Stimulated activated CD4-positive, alpha-beta T cell treated with anti-CD3 and anti-CD28 coated beads, Interleukin-1b, Interleukin-23, amount 100 ng/mL, for 24 hours (primary cell): ENCODE data around the gene WDR64.
A peak's percentile ranks its signal among the peaks of the same experiment; 100 is the strongest.

Experiments
- DNase-seq, 4 experiments: peaks; one replicate each; pipeline ENCODE4 v3.0.0-alpha.2; 2020; ENCODE audit warnings: low read depth in 4 of 4, low spot score in 1 of 4

The WDR64 gene

DNA sequence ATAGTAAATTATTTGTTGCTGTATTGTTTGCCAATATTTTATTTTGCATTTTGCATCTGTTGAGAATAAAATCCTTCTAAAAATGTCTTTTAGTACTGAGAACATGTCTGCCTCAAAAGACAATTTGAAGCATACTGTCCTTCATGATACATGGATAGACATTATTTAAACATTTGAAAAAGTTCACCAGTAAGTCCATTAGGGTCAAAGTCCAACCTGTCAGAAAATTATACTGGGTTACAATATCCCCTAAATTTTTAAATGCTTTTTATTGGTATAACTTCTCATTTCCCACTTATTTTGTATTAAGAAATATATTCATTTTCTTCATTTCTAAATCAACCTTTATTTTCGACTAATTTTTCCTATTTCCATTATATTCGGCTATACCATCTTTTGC, 21.2 kb upstream of the WDR64 start:
- DNase-seq: no peak

DNA sequence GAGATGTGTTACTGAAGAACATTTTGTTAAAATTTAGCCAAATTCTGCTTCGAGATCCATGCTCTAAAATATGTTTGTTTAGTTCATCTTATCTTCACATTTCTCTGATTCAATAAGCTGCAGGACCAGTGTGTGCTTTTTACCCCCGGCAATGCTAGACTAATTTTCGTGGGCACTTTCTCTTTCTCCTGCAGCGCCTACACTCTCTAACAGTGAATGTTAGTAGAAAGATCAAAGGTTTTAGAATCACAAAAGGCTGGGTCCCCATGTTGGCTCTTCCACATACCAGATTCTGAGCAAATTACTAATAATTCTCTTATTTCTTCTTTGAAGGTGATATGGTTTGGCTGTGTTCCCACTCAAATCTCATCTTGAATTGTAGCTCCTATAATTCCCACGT, 20.4 kb upstream of the WDR64 start:
- DNase-seq: no peak

DNA sequence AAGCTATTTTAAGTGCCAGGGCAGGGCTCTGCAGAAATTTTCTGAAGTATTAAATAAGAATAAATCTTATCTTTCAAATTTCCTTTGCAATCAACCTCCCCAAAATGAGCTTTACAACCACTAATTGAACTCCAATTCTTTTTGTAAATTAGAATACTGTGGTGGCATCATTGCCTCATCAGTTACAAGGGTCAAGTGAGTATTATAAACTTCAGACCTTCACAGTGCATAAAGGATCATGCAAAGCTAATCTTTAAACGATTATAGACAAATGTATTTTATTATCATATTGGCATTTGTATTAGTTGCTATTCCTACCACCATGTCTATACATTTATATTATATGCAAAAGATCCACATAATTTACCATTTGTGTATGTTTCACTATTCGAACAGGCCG, 19.1 kb upstream of the WDR64 start:
- DNase-seq: no peak

DNA sequence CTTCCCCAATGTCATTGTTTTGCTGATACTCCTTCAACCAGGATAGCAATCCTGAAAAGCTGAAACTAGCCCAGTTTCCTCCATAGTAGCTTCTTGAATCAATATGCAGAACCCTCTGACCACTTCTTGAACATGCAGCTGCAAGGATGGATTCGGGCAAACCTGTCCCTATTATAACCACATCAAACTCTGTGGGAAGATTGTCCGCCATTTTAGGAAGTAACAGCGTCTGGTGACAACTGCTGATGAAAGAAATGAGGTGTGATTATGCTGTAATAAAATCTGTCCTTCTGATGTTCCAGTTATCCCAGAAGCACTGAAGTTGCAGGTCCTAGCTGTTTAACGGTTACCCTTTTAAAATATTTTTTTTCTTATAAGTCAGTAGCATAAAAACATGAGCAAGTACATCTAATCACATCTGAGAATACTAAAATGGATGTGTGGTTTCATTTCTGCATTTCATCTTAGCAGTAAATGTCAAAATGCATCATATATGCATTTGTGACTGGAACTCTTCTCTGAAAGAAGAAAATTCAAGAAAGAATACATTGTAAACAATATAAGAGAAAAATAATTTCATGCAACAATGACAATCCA, 16.4 kb upstream of the WDR64 start:
- DNase-seq: no peak

DNA sequence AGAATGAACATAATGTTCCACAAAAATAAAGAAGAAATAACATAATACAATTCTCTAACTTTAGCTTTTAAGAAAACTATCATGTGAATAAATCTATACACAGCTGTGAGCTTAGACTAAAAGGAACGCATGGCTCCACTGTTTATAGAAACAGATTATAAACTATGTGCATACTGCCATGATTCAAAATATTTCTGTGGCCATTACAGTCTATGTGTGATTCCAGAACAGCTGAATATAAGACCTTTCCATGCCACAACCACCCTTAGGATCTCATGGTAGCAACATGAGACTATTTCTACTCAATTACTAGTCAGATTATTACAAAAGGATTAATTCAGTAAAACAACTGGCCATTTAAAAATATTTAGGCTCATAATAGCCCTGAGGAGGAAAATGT, 15.8 kb upstream of the WDR64 start:
- DNase-seq: no peak

DNA sequence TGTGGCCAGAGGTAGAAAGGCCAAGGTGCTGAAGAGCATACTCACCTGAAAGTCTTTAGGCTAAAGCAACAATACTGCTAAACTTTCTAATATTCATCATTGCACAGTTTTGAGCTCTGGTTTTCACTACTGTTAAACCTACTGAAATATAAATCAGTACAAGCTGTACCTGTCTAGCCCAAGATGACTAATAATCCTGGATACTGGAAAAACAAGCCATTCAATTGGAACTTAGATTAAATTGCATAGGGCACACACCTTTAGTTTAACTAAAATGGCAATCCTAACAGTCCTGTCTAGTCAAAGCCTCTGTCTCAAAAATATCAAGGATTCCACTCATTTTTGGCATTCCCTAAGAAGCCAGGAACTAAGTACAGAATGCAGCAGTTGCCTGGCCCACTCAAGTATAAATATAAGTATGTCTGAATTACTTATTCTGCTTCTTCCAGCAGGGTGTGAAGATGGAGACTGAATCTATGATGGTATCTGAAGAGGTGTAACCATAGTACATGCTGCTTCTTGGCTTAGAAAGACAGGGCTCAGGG, 15.0 kb upstream of the WDR64 start:
- no peak for DNase-seq

DNA sequence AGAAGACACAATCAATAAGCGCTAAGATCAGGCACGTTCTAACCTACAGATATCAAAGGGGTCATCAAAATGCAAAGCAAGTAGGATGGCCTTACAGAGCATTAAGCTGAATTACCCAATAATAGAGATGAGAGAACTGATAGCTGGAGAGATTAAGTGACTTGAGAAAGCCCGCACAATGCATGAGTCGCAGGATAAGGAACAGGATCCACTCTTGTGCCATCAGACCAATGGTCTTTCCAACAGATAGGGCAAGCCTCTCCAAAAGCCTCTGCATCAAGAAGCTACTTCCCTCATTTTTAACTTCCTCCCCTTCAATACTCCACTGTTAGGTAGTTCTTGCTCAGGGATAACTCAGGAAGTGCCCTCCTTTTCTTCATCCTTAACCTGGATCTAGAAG, 14.5 kb upstream of the WDR64 start:
- DNase-seq: no peak

DNA sequence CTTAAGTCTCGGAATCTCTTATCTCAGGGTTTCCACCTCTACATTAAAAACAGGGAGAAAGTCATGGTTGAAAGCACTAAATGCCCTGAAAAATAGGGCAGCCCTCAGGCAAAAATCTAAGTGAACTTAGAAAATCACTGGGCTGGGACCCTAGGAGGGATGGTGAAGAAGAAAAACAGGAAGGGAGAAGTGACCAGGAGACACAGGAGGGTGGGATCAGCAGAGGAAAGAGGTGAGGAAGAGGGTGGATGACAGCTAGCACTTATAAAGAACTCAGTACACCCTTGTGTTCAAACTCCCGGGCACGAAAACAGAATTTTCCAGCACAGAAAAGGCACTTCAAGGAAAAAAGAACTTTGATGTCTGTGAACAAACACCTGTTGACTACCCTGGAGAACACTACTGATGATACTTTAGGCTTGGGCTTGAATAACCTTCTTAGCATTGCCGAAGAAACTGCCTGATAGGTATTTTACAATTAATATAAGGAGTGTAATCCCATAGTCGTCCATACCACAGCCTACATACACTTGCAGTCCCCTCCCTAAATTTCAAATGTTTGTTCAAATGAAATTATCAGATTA, 13.9 kb upstream of the WDR64 start:
- no peak for DNase-seq

DNA sequence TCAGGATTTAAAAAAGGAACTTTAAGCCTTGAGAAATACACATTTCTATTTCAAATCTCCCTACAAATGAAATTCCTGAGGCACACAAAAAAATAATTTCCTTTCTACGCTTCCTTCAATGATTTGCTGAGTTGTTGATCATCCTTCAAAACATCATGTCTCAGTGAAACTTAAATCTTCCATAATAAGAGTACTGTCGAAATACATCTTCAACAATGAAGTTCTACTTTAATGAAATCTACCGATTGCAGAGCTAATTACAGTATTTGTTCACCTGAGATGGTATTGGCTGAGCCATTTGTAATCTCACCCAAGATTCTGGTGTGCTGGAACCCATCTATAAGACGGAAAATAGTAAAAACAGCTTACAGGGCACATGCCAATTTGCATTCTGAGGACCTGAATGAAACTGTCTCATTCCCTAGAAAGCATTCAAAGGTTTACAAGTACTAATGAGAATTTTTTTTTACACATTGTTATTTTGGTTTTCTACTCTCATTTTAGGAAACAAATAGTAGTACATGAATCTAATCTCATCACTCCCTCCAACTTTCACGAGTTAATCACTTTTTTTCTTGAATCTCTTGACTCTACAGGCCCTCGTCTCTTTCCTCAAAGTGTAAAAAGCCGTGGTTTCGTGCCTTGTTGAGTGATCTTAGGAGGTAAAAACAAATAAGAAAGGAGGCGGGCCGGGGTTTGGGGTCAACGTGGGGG, 13.0 kb upstream of the WDR64 start:
- no peak for DNase-seq

DNA sequence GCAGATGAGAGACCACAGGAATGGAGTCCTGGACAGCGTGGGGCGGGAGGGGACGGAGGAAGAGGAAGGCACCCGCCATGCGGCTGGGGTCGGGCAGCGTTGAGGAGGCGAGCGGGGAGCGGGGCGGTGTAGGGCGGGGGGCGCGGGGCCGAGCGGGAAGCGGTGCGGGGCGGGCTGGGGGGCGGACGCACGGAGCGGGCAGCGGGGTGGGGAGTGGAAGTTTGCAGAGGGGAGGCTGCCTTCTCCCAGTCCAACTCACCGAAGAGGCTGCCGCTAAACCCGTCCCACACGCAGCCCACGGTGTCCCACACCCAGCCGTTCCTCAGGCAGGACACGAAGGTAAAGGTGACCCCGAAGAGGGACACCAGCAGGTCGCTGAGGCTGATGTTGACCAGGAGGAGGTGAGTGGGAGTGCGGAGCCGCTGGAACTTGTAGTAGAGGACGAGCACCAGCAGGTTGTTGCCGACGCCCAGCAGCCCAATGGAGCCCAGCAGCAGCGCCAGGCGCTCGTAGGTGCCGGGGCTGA, 12.4 kb upstream of the WDR64 start:
- peak in 3 of 4 experiments; percentile 3 to 24 (median 7) for DNase-seq

DNA sequence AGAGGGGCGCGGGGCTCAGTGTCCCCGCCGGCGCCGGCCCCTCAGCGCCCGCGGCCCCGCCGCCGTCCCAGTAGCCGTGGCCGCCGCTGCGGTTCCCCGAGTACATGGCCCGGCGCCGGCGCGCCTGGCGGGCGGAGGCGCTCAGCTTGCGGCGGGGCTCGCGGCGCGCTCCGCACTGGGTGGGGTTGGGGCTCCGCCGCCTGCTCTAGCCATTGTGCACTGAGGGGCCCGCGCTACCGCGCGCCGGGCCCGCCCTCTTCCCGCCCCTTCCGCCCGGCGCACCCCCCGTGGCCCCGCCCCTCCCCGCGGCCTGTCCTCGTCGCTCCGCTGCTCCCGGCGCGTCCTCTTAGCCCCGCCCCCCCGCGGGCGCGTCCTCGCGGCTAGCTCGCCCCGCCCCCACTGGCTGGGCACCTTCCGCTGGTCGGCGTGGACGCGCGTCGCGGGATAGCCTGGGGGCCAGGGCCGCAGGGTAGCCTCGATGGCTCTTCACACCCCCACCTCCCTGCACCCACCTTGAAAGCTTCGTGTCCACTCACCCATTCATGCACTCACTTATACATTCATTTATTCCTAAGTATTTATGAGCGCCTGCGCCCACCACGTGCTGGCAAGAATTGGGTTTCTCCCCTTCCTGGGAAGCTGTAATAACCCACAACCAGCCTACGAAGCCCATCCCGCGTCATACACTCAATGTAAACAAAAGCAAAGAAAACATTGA, 11.8 kb upstream of the WDR64 start, which contains the start of the genes CHML and OPN3:
Gene CHML, minus strand, starts transcription at position 221 of the 718 bp plus-strand sequence. CDS start 4,603 bp downstream, outside the sequence.
Gene OPN3, minus strand, starts transcription at position 221 of the 718 bp plus-strand sequence. Its CDS starts 115 bp downstream, at position 106.
- DNase-seq: peak; percentile 88 to 94 (median 90)

DNA sequence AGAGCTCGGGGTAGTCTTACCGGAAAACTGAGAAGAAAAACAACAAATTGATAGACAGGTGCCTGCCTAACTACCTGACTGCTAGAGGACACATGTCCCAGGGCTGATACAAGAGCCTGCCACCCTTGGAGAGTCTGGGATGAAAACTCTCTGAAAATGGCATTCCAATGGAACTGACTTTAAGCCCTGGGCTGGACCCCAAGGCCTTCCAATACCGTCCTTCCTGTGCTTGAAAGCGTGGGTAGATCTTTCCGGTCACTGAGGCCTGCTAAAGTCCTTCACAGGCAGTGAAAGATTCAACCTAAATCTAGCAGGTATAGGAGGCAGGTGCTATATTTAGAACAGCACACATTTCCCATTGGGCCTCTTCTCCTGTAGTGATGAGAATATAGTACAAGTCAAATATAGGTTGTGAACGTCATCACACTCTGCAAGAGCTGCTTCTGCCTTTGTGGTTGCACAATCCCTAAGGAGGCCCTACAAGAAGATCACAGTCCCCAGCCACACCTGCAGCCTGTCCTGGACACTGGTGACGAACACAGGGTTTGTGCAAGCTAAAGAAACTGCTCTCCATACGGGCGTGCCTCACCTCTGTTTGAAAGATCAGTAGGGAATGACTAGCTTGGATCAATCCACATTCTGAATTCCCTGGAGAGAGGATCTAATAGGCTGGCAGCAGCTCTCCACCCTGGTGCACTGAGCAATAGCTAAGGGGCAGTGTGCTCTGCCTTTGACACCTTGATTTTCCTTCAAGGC, 11.0 kb upstream of the WDR64 start:
- no peak for DNase-seq

DNA sequence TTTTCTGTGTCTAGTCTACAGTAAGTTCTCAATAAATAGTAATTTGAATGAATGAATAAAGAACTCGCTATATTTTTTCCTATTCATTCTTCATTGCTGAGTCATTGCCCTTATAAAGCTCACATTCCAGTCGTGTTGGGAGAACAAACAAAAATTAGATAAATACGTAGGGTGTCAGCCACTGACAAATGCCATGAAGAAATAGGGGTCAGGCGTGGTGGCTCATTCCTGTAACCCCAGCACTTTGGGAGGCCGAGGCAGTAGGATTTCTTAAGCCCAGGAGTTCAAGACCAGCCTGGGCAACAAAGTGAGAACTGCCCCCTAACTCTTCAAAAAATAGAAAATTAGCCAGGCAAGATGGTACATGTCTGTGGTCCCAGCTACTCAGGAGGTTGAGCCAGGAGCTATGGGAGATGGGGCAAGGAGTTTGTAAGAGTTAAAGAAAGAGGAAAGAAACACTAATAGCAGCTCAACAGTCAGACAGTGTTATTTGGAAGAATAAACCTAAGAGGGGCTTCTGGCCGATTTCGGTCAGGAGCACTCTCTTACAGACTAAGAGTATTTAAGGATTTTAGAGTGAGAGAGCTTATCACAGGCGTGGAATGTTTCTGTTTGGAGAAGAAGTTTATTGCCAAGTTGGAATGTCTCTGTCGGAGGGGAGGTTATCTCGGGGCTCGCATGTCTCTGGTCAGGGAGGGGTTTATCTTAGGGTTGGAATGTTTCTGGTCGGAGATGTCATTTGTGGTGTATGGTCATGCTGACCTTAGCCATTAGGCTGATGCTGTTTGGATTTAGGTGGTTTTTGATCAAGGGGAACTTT, 10.1 kb upstream of the WDR64 start:
- DNase-seq: no peak

DNA sequence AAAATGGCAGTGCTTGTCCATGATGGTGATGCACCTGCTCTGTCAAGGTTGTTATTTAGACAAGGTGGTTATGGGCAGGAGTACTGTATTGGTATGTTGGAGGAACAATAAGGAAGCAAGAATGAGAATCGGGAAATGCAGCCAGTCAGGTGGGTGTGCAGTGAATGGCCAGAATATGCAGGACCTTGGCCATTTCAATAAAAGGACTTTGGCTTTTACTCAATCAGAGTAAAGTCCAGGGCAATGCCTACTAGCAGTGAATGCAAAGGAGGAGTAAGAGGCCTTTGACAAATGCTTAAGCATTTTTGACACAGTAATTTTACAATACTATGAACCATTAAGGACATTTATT, 9.5 kb upstream of the WDR64 start:
- no peak for DNase-seq

DNA sequence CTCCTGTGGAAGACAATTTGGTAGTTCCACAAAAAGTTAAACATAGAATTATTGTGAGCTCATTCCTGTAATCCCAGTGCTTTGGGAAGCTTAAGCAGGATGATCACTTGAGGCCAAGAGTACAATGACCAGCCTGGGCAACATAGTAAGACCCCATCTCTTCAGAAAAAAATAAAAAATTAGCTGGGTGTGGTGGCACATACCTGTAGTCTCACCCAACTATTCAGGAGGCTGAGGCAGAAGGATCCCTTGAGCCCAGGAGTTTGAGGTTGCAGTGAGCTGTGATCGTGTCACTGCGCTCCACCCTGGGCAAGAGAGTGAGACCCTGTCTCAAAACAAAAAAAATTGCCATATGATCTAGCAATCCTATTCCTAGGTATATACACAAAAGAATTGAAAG, 7.8 kb upstream of the WDR64 start:
- no peak for DNase-seq

DNA sequence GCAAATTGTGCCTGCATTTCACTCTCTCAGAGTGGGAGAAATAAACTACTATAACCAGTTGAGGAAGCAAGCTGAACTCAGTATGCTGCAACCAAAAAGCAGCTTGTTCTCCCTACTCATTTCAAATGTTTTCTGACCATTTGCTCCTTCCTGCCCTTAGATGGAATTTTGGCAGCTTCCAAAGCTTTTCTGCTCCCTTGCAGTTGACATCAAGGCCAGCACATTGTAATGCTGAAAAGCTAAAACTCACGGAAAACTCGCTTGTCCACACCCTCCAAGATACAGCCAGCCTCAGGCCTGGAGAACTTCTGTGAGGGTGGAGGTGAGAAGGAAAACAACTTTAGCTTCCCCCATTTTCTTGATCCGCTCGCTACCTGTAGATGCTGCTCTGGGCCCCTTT, 6.9 kb upstream of the WDR64 start:
- no peak for DNase-seq

DNA sequence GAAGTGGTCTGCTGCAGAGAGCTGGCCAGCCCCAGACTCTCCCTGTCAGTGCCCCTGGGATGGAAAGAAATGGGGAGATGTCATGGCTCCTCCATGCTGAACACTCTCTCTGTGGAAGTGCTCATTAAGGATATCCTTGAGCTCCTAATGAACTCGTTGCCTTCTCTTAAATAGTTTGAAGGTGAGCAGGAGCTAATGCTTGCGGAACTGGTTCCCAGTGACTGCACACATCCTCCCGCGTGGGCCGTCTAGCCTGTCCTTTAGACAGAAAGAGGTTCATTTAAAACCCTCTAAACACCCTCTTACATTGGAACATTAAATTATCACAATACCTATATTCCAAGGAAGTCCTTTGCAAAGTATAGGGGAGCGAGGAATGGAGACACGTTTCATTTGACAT, 5.9 kb upstream of the WDR64 start:
- no peak for DNase-seq

DNA sequence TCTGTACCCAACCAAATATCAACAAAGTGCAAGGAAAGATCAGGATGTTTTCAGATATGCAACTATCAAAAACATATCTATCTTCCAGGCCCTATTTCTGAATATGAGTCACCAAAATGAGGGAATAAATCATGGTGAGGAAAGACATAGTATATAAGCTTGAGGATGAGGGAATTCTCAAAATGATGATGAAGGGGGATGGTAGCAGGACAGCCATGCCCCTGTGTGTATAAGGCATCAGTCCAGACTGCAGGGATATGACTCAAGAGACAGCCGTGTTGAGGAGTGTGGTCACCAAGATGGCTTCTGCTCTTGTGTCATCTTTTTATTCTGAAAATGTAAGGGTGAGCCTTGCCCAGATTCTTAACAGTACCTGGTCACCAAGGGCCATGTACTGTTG, 4.4 kb upstream of the WDR64 start:
- no peak for DNase-seq

DNA sequence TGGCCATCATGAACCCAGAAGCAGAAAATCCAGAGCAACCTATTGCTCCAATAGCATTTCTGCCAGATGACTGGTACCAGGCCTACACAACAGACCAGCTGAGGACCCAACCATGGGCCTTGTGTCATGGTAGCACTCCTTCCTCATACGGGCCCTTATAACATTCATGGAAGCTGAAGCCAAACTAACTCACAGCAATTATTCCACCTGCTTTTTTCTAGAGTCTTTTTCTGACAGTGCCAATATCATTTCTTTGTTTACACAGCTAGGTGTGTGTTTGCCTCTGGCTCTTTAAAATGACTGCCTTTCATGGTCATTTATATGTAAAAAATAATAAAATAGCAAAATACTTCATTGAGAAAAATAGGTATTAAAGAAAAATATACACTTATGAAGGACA, 3.9 kb upstream of the WDR64 start:
- DNase-seq: no peak

DNA sequence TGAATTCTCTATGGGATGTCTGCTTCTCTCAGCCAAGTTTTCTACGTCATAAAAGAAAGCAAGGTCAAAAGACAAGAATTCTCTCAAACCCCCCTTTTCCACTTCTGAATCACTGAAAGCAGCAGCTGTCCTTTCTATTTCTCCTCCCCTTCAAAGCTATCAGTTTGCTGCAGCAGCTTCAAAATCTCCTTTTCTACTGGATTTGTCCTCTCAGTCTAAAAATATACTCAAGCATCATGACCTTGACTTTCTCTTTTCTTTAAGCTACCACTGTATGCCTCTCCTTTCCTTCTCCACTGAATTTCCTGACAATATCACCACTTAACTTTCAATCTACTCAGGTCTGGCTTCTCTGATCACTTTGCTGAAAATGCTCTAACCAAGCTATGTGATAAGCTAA, 1.9 kb downstream of the WDR64 start:
- no peak for DNase-seq
